Hepatocyte (in vitro differentiated cells): ENCODE results near the gene PHLDA2.

Source experiments
- CTCF ChIP-seq: fragments of 200-600 bp; sonication (generic); IDR thresholded peaks from 2 replicates; pipeline ENCODE4 v1.5.1; 2016; ENCODE audit warnings: antibody characterized with exemption, mild to moderate bottlenecking; ENCODE audit not compliant: poor library complexity
- EZH2 ChIP-seq: fragments of 200-600 bp; sonication (generic); IDR thresholded peaks from 2 replicates; pipeline ENCODE4 v1.6.1; 2016; ENCODE audit warnings: antibody characterized with exemption, mild to moderate bottlenecking, borderline replicate concordance
- EZH2phosphoT487 ChIP-seq: fragments of 200-600 bp; sonication (generic); IDR thresholded peaks from one replicate; pipeline ENCODE4 v1.6.1; 2018; ENCODE audit warnings: antibody characterized with exemption, mild to moderate bottlenecking, low read depth, moderate library complexity; ENCODE audit not compliant: unreplicated experiment, severe bottlenecking

GRCh38 chr11:2940921-2941821 lies 12.0 kb upstream of the PHLDA2 start:
- no peak for TF ChIP-seq CTCF
- TF ChIP-seq EZH2phosphoT487 = no peak
- no peak for TF ChIP-seq EZH2
